HUES64 (cell line): ENCODE measurements around the gene FSCN2.

Experiments
- H3K27ac ChIP-seq: 2 replicates; pipeline ENCODE4 v1.7.0; 2013; ENCODE audit warnings: low read depth, low read length, inconsistent platforms
- H3K27me3 ChIP-seq: 2 replicates; pipeline ENCODE4 v1.6.1; 2013; ENCODE audit warnings: mild to moderate bottlenecking, low read length; ENCODE audit not compliant: insufficient read depth
- H3K36me3 ChIP-seq: 2 replicates; pipeline ENCODE4 v1.6.1; 2013; ENCODE audit warnings: mild to moderate bottlenecking, low read length; ENCODE audit not compliant: insufficient read depth
- H3K4me1 ChIP-seq: 2 replicates; pipeline ENCODE4 v1.6.1; 2013; ENCODE audit warnings: mild to moderate bottlenecking, low read length, moderate library complexity; ENCODE audit not compliant: insufficient read depth
- H3K4me3 ChIP-seq: 2 replicates; pipeline ENCODE4 v1.5.1; 2013; ENCODE audit warnings: mild to moderate bottlenecking, low read length, moderate library complexity
- H3K9ac ChIP-seq: 2 replicates; pipeline ENCODE4 v1.6.1; 2013; ENCODE audit warnings: mild to moderate bottlenecking, low read depth, low read length
- H3K9me3 ChIP-seq: 2 replicates; pipeline ENCODE4 v1.6.1; 2013; ENCODE audit warnings: low read depth, low read length; ENCODE audit not compliant: insufficient read depth
- WGBS: fragments of 150-250, 120-280 bp; methylation state at CpG from one replicate; pipeline ENCODE4 v1.1.7; 2013; ENCODE audit warnings: missing lambda C conversion rate; 5-methylcytosine and 5-hydroxymethylcytosine counted together

The FSCN2 gene

GRCh38 chr17:81567191-81567590, 39.0 kb downstream of the FSCN2 start:
- no peak overlapping the region for H3K4me3 ChIP-seq
- H3K27me3 ChIP-seq: no peaks in the 10 kb centered on the region
- no peaks in the 10 kb centered on the region for H3K4me1 ChIP-seq
- H3K27ac ChIP-seq: no peak overlapping the region; the same call in 1 of the 2 replicates
- 93% methylated on average over 4 of the region's 4 CpGs for WGBS
- H3K9ac ChIP-seq: no peak overlapping the region
- H3K9me3 ChIP-seq: no peaks in the 10 kb centered on the region
- peaks cover 95% of the 10 kb centered on the region for H3K36me3 ChIP-seq

DNA sequence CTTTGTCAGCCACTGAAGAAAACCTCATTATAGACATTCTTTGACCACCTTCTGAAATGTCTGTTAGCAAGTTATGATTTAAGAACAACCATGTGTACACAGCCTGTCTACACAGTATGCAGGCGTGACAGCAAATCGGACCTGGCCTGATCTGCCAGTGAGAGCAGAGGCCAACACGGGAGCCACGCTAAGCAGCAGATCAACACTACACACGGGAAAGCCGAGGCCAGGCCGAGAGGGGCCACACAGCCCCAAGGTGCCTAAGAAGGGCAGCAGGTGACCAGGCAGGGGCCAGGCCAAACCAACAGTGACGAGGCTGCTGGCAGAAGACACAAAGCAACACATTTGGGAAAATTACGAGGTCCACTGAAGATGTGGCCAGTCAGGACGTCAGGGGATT, 40.2 kb downstream of the FSCN2 start:
- no peaks in the 10 kb centered on the region for H3K9me3 ChIP-seq
- no peak overlapping the region for H3K4me3 ChIP-seq
- no peak overlapping the region for H3K9ac ChIP-seq
- peaks cover 96% of the 10 kb centered on the region for H3K36me3 ChIP-seq
- no peaks in the 10 kb centered on the region for H3K27me3 ChIP-seq
- H3K27ac ChIP-seq: no peak overlapping the region
- 95% methylated on average over 10 of the region's 10 CpGs for WGBS
- H3K4me1 ChIP-seq: no peaks in the 10 kb centered on the region

GRCh38 chr17:81569986-81570514, 41.9 kb downstream of the FSCN2 start:
- H3K27ac ChIP-seq: no peak overlapping the region
- peaks cover 94% of the 10 kb centered on the region for H3K36me3 ChIP-seq
- 96% methylated on average over 18 of the region's 18 CpGs for WGBS
- H3K4me1 ChIP-seq: no peaks in the 10 kb centered on the region
- H3K4me3 ChIP-seq: no peak overlapping the region
- H3K9me3 ChIP-seq: no peaks in the 10 kb centered on the region
- H3K9ac ChIP-seq: no peak overlapping the region
- no peaks in the 10 kb centered on the region for H3K27me3 ChIP-seq

DNA sequence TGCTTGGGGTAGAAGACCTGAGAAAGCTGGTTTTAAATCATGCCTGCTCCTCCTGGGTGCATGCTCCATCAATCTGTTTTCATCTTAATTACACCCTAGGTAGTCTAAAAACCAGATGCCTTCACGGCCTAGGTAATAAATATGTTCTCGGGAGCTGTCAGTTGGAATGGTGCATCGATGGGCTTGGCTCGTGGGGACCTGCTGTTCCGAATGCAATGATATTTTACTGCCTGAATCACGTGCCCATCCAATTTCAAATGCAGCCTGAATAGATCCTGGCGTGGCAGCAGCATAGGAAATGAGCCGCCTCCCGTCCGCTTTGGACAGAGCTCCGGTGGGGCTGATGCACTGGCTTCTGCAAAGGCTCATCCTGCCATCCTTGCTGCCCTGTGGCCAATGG, 42.8 kb downstream of the FSCN2 start:
- no peaks in the 10 kb centered on the region for H3K27me3 ChIP-seq
- peaks cover 92% of the 10 kb centered on the region for H3K36me3 ChIP-seq
- H3K9me3 ChIP-seq: no peaks in the 10 kb centered on the region
- no peaks in the 10 kb centered on the region for H3K4me1 ChIP-seq
- H3K4me3 ChIP-seq: no peak overlapping the region
- WGBS: 94% methylated on average over 11 of the region's 11 CpGs
- no peak overlapping the region for H3K27ac ChIP-seq
- no peak overlapping the region; the same call in 1 of the 2 replicates for H3K9ac ChIP-seq

DNA sequence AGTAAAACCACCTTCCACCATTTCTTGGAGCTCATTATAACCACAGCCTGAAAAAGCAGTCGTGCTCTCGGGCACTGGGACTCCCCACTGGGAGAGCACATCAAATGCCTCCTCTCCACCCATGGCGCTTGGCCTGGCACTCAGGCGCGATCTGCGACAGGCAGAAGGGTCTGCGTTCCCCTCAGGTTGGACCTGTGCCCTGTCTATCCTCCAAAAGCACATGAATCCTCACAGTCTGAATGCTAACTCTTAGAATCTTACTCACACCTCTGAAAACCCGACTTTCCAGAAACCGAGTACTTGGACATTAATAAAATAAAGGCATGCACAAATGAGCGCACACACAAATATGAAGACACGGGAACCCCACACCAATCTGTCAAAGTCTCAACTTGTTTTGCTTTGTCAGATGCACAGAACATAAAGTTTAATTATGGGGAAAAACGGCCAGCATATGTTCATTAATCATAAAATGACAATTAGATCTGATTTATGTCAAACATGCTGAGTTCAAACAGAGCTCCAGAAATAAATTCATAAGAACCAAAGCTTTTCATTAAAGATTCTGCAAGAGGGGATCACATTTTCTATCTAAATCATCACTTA, 44.5 kb downstream of the FSCN2 start:
- Histone ChIP-seq H3K4me3 (no peak overlapping the region), H3K9me3 (no peaks in the 10 kb centered on the region), H3K36me3 (peaks cover 80% of the 10 kb centered on the region), H3K27me3 (no peaks in the 10 kb centered on the region), H3K4me1 (no peaks in the 10 kb centered on the region), H3K9ac (no peak overlapping the region), H3K27ac (no peak overlapping the region)
- WGBS: 95% methylated on average over 12 of the region's 12 CpGs

DNA sequence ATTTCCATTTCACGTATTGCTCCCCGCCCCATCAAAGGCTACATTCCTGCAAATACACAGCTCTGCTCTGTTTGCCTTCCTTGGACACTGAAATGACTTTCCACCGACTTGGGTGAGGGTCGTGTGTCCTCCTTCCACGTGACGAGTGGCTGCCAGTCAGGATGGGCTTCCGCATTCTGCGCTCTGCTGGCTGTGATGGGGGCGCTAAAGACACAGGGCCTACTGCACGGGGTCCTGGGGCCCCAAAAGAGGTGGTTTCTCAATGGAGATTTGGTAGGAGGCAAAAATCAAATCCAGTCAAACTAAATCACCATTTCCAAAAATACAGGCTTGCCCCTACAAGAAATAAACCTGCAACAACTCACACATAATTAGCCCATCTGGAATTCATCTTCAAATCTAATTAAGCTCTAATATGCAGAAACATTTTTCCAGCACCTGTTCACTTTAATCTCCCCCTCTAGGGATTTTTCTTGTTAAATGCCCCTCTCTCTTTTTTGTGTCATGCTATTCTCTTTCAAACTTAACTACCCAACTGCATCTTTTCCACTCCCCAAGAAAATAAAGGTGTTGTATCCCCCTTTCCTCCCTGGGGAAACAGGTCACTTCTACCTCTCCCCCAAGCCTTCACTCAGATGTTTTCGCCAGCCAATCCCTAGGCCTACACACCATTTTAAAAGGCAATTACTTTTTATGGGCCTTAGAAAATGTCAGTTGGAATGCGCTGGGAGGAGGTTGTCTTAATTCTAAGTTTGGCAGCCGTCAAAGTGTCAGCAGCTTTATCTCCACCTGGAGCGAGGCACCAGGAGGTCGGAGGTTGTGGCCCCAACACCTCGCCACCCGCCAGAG, 45.8 kb downstream of the FSCN2 start:
- Histone ChIP-seq H3K9ac (no peak overlapping the region), H3K4me1 (no peaks in the 10 kb centered on the region), H3K9me3 (no peaks in the 10 kb centered on the region), H3K4me3 (no peak overlapping the region), H3K27me3 (no peaks in the 10 kb centered on the region), H3K36me3 (peaks cover 71% of the 10 kb centered on the region), H3K27ac (no peak overlapping the region)
- WGBS: 90% methylated on average over 16 of the region's 17 CpGs

- peaks cover 65% of the 10 kb centered on the region for H3K36me3 ChIP-seq
- no peak overlapping the region for H3K9ac ChIP-seq
- H3K4me1 ChIP-seq: no peaks in the 10 kb centered on the region
- H3K27ac ChIP-seq: no peak overlapping the region
- no peak overlapping the region for H3K4me3 ChIP-seq
- WGBS: 94% methylated on average over 8 of the region's 8 CpGs
- H3K27me3 ChIP-seq: no peaks in the 10 kb centered on the region
- no peaks in the 10 kb centered on the region for H3K9me3 ChIP-seq
Measured at GRCh38 chr17:81574643-81574956, 46.4 kb downstream of the FSCN2 start.

DNA sequence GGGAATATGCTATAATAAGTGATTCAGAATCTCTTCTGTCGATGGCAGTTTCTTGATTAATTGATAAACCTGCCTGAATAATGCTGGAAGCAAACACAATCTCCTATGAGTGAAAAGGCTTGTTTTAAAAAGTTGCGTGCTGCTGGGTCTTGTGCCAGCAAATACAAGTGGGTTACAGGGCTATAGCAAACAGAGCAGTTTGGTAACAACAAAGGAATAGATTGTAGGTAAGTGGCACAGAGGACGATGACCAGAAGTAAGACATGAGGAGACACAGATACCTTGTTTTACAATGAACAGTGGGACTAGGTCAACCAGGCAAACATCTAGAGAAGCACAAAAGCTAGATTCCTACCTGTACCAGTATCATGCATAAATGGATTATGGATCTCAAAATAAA, 47.7 kb downstream of the FSCN2 start:
- H3K36me3 ChIP-seq: peaks cover 56% of the 10 kb centered on the region
- no peak overlapping the region for H3K4me3 ChIP-seq
- no peak overlapping the region for H3K27ac ChIP-seq

DNA sequence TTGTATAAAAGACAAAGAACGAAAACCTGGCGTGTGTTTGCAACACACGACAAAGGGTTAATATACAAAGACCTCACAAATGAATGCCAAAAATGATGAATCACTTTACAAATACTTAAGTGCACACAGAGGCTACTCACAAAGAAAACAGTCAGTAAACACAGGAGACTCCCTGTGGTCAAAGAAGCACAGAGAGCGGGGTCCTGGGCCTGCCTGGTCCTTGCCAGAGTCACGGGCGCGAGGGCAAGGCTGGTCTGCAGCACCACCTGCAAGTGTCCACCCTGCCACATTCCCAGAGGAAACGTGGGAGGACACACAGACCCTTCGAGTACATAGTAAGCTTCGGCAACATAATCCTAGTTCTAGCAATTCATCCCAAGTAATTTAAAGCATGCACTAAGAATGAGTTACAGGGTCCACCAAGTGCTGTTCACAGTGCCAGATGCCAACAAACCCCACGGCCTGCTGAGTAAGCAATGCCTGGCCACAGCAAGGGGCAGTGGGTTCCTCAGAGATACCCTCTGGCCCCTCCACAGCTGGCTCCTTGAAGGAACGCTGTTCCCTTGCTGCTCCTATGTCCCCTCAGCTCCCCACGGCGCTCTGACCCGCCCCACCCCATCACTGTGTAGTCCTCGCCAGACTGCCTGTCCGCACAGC, 48.6 kb downstream of the FSCN2 start:
- no peaks in the 10 kb centered on the region for H3K9me3 ChIP-seq
- no peak overlapping the region for H3K9ac ChIP-seq
- no peaks in the 10 kb centered on the region for H3K27me3 ChIP-seq
- H3K27ac ChIP-seq: no peak overlapping the region
- 93% methylated on average over 17 of the region's 17 CpGs for WGBS
- no peak overlapping the region for H3K4me3 ChIP-seq
- no peaks in the 10 kb centered on the region for H3K4me1 ChIP-seq
- H3K36me3 ChIP-seq: peaks cover 53% of the 10 kb centered on the region

More for the DNA sequence above, 47.7 kb downstream of the FSCN2 start:
- Histone ChIP-seq H3K9me3 (no peaks in the 10 kb centered on the region), H3K27me3 (no peaks in the 10 kb centered on the region), H3K4me1 (no peaks in the 10 kb centered on the region), H3K9ac (no peak overlapping the region)
- WGBS: 96% methylated on average over 3 of the region's 3 CpGs

DNA sequence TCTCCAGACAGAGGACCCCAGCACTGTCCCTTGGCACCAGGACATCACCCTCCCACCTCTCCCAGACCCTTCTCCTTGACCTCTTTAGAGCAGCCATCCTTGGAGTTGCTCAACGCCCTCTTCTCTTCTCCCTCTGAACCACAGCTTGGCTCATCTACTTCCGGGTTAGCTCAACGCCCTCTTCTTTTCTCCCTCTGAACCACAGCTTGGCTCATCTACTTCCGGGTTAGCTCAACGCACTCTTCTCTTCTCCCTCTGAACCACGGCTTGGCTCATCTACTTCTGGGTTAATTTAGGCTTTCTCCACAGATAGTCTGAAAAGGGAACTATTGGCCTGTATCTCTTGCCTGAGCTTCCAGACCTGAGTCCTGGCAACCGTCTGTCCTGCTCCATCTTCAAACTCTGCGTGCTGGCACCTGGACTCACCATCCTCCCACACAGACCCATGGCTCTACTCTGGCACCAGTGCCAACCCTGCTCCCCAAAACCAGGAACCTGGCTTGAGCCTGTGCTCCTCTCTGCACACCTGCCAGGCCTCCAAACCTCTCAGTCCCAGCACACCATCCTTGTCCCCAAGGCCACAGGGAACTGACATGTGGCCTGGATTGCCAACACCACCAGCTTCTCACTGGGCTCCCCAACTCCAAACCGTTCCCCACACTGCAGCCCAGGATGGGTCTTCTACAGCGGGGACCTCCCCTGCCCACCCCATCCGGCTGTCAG, 49.3 kb downstream of the FSCN2 start:
- no peak overlapping the region for H3K27ac ChIP-seq
- no peak overlapping the region for H3K4me3 ChIP-seq

GRCh38 chr17:81578038-81578441, 49.9 kb downstream of the FSCN2 start:
- WGBS: 94% methylated on average over 10 of the region's 10 CpGs
- H3K27me3 ChIP-seq: no peaks in the 10 kb centered on the region

More for the DNA sequence above, 49.3 kb downstream of the FSCN2 start:
- Histone ChIP-seq H3K9me3 (no peaks in the 10 kb centered on the region), H3K4me1 (no peaks in the 10 kb centered on the region), H3K36me3 (peaks cover 57% of the 10 kb centered on the region), H3K9ac (no peak overlapping the region), H3K27me3 (no peaks in the 10 kb centered on the region)
- 93% methylated on average over 11 of the region's 11 CpGs for WGBS

More at GRCh38 chr17:81578038-81578441, 49.9 kb downstream of the FSCN2 start:
- no peak overlapping the region for H3K9ac ChIP-seq
- no peaks in the 10 kb centered on the region for H3K4me1 ChIP-seq
- H3K36me3 ChIP-seq: peaks cover 57% of the 10 kb centered on the region
- no peaks in the 10 kb centered on the region for H3K9me3 ChIP-seq
- H3K4me3 ChIP-seq: no peak overlapping the region
- no peak overlapping the region for H3K27ac ChIP-seq
